GM12878 (cell line): ENCODE results near the gene AK5.

Experiments used
- ATF7 ChIP-seq: fragments of 450-650 bp; IDR thresholded peaks from 2 replicates; pipeline ENCODE4 v1.6.1; 2016; ENCODE audit warnings: low read depth, mild to moderate bottlenecking
- CHD2 ChIP-seq: IDR thresholded peaks from 2 replicates; pipeline ENCODE4 v1.6.1; 2011; ENCODE audit warnings: low read depth, low read length, improper control_type of control experiment, borderline replicate concordance
- CTCF ChIP-seq, 3 experiments: IDR thresholded peaks in 2 of 3; conservative IDR thresholded peaks in 1 of 3; 2 replicates each; pipeline ENCODE4 v1.5.1; 2011; ENCODE audit warnings: low read depth in 3 of 3, low read length in 3 of 3, mild to moderate bottlenecking in 3 of 3, control low read depth in 2 of 3, moderate library complexity in 2 of 3, inconsistent platforms in 1 of 3, mixed read lengths in 1 of 3; ENCODE audit not compliant: control insufficient read depth in 2 of 3, insufficient read depth in 1 of 3; ENCODE audit errors: extremely low read depth in 1 of 3
- EZH2 ChIP-seq: IDR thresholded peaks from 2 replicates; pipeline ENCODE4 v1.6.1; 2012; ENCODE audit warnings: low read depth, mild to moderate bottlenecking, control low read depth, inconsistent platforms, low read length, borderline replicate concordance; ENCODE audit not compliant: control insufficient read depth
- GABPA ChIP-seq: IDR thresholded peaks from 2 replicates; pipeline ENCODE4 v1.6.1; 2014; ENCODE audit warnings: antibody characterized with exemption, low read depth, mild to moderate bottlenecking, inconsistent platforms
- IKZF1 ChIP-seq: fragments of 450-650 bp; conservative IDR thresholded peaks from 2 replicates; pipeline ENCODE4 v1.6.1; 2017; ENCODE audit warnings: antibody characterized with exemption, mild to moderate bottlenecking
- REST ChIP-seq: IDR thresholded peaks from 2 replicates; pipeline ENCODE4 v1.6.1; 2012; ENCODE audit warnings: mild to moderate bottlenecking, low read depth, low read length

- TF ChIP-seq GABPA (no peak), REST (no peak), EZH2 (no peak), CTCF (IDR thresholded peaks at IDR 0.05 in 2 of 3, conservative IDR thresholded peaks at IDR 0.05 in 1 of 3; ENCODE audit: control insufficient read depth in 2 of 3, extremely low read depth in 1 of 3, insufficient read depth in 1 of 3, low read depth in 3 of 3, low read length in 3 of 3) (no peak), CHD2 (no peak), IKZF1 (no peak), ATF7 (no peak)
These were observed 101.4 kb downstream of the AK5 start for GRCh38 chr1:77383236-77383635.
